GM19023 (cell line): ENCODE results near the gene MEOX2.

Experiments used
- ATAC-seq: cut with Tn5 transposase; IDR thresholded peaks from one replicate; pipeline ENCODE4 v1.9.1; 2021; ENCODE audit warnings: mild to moderate bottlenecking, moderate library complexity; ENCODE audit not compliant: unreplicated experiment

Gene MEOX2

GRCh38 chr7:15681631-15682030 is 4.9 kb downstream of the MEOX2 start:
- ATAC-seq: no peak

DNA sequence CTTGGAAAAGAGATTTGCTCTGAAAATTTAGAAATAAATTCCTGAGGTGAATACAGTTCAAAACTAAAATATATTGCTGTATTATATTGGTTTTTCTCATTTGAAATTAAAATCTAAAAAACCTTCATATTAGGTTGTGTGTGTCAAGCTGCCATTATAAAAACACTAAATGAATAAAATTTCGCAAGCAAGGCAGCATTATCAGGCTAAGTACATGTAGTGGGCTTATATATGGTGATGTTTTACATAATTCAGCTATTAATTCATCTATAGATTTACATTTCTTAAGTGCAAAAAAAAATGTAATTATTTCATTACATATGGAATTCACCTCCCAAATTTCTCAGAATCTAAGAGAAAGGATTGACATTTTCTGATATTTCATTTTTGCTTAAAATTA is 5.3 kb downstream of the MEOX2 start:
- no peak for ATAC-seq

- no peak for ATAC-seq
These were observed 6.0 kb downstream of the MEOX2 start for GRCh38 chr7:15680446-15680845.

DNA sequence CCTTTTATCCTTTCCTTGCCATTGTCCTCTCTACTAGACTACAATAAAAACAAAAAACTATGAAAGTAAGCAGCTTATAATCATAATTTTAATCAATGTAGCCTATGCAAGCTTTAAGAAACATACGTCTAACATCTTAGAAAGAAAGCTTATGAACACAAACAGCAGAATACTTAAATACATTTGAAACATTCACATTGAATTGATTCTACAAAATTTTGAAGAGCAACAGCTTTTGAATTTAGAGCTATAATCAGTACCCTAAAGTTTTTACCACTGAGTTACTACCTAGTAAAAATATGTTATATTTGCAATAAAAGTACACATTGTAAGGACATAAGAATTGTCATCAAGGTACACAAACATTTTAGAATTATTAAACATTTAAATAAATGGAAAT is 7.2 kb downstream of the MEOX2 start:
- no peak for ATAC-seq

DNA sequence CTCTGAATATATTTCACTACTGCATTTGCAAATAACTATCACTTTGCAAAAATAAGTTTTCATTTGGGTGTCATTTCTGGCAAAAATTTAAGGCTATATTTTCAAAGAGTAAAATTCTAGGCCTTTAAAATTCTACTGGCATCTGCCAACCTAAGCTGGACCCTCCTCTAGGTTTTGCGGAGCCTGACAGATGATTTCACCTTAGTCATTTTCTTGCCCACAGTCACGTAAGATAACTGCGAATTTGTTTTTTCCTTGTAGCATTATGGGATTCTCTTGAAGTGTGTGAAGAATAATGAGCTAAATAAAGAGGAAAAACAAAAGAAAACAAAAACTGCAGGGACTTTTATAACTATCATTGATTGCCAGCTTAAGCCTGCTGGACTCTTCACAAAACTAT is 7.8 kb downstream of the MEOX2 start:
- ATAC-seq: no peak

- ATAC-seq: no peak
These were observed 11.1 kb downstream of the MEOX2 start for GRCh38 chr7:15675379-15675778.

GRCh38 chr7:15674586-15674985 is 11.9 kb downstream of the MEOX2 start:
- ATAC-seq: no peak

DNA sequence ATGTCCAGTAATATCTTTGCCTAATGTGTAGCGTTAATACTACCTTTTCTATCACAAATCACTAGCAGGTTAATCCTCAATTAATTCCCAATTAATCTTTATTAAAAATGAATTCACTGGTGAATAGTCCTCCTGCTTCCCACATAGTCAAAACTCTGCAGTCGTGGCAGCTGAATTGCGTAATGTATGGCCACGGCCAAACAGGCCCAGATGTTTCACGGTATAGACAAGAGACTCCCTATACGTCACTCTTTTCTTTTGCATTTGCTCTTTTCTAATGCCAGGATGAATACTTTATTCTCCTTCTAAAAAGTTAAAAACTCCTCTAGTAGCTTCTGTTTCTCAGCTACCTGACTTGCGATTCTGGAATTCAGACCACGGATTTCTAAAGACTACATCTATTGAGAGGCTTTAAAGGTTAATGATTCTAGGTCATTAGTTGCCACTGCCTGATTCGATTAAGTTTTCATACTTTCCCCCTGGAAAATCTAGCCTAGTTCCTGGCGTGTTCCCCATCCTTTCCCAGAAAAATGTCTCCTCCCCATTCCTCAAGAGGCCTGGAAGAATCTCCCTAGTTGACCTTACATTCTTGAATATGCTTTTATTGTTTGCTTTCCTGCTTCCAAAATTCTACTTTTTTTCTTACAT is 16.9 kb downstream of the MEOX2 start:
- ATAC-seq: no peak

DNA sequence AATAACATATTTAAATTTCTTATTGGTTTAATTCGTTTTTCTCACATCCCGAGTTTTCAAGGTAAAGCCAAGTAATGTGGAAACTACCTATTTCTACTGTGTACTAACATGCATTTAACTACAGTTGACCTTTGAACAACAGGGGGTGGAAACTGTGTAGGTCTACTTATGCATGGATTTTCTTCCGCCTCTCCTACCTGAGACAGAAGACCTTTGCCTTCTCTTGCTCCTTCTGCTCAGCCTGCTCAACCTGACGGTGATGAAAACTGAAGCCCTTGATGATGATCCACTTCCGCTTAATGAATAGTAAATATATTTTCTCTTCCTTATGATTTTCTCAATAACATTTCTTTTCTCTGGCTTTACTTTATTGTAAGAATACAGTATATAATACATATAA is 18.5 kb downstream of the MEOX2 start:
- no peak for ATAC-seq

- ATAC-seq: no peak
These were observed 24.0 kb downstream of the MEOX2 start for GRCh38 chr7:15662451-15662850.

DNA sequence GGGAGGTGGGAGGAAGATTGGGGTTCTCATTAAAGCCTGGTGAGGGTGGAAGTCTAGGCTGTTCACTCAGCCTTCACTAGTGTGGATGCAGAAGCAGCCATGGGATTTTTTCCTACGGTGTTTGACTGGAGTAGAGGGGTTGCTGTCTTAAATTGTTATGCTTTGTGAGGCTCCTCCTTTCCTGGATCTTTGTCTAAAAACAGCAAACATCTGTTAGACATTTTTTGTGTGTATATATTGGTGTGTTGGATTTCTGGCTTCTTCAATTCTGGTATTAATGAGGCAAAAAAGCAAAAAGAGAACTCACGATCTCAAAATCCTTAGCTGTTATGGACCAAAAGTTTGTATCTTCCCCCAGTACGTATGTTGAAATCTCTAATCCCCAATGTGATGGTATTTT is 28.2 kb downstream of the MEOX2 start:
- ATAC-seq: no peak

DNA sequence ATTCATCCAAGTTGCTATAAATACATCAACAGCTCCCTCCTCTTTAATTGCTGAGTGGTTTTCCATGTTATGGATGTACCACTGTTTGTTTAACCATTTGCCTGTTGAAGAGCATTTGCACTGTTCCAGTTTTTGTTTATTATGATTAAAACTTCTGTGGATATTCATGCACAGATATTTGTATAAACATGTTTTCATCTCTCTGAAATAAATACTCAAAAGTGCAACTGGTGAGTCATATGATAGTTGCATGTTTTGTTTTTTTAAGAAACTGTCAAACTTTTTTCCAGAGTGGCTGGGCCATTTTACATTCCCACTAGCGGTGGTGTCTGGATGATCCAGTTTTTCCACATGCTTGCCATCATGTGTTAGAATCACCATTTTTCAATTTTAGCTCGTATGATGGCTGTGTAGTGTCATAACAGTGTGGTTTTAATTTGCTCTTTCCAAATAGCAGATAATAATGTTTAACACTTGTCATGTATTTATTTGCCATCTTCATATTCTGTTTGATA is 33.6 kb downstream of the MEOX2 start:
- ATAC-seq: no peak

DNA sequence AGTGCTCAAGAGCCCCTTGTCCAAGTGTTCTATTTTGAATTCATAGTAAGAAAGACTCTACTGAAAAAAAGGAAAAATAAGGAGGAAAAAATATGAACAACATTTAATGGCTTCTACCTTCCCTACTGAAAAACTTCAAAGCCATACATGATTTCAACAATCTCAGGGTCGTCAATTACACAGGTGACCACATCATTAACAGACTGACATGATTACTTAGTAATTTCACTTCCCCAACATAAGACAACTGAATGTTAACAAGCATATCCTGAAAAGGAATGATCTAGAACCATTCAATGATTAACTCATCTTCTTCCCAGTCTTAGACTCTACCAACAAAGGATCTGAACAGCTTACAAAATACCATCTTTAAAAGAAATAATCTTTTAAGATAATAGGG is 34.8 kb downstream of the MEOX2 start:
- no peak for ATAC-seq

DNA sequence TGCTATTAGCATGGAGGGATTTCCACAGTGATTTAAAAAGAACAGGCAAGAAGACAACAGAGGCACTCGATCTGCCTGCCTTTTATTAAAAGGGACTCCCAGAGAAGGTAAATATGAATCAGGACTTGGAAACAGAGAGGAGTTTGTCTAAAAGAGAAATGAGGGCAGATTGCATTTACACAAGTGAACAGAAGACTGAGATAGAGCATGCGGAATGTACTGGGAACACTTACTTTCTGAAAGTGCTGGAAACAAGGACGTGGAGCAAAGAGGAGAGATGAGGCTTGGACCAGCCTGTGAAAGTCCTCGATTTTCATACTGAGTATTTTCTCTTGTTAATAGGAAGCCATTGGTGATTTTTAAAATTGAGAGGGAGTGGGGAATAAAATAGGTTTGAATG is 35.7 kb downstream of the MEOX2 start:
- no peak for ATAC-seq

DNA sequence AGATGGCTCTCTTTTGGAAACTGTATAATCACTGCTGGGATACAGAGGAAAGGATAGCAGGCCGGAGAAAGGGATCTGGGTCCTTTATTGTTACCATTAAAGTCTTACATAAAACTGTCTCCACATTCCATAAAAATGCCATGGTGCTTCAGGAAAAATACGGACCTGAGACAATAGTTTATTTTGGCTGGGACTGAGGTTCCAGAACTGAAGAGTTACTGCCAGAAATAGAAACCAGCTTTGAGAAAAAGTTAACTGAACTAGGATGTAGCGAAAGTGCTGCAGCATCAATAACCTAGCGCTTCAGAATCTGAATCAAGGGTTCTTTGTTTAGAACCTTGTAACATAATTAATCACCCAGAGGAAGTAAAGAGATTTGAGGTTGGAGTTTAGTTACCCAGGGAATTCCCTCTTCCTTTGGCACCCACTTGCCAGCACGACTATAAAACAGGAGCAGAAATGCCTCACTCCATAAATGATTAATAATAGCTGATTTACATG is 38.0 kb downstream of the MEOX2 start:
- ATAC-seq: no peak

DNA sequence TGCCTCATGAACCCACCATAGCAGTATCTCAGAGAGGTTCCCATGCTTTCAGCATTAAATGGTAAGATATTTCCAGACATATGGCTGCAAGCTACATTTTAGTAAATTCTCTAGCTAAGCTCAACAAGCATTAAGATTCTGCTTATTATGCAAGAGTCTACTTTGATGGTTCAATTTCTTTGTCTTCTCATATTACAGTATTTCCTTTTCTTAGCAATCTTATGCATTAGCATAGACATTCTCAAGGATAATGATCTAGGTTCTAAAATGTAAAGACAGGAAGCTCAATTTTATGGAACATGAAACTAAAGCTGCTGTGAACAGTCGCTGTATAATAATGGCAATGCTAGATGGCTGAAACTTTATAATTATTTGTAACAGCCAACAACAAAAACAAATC is 39.2 kb downstream of the MEOX2 start:
- no peak for ATAC-seq

- ATAC-seq: no peak
These were observed 43.3 kb downstream of the MEOX2 start for GRCh38 chr7:15643000-15643705.

- ATAC-seq: no peak
These were observed 57.6 kb downstream of the MEOX2 start for GRCh38 chr7:15628876-15629275.

DNA sequence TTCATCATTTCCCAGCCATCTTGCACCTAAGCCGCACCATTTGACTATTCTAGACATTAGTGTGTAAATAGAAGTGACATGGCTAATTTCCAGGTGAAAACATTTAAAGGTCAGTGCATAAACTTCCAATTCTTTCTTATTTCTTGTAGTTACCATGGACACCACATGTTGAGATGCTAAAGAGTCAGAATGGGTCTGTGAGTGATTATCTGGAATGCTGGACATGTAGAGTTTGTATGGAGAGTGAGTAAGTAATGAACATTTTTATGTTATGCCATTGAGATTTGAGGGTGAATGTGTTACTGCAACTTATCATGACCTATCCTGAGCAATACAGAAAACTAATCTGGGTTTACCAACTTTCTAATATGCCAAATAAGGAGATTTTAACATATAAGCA is 60.4 kb downstream of the MEOX2 start:
- ATAC-seq: no peak

DNA sequence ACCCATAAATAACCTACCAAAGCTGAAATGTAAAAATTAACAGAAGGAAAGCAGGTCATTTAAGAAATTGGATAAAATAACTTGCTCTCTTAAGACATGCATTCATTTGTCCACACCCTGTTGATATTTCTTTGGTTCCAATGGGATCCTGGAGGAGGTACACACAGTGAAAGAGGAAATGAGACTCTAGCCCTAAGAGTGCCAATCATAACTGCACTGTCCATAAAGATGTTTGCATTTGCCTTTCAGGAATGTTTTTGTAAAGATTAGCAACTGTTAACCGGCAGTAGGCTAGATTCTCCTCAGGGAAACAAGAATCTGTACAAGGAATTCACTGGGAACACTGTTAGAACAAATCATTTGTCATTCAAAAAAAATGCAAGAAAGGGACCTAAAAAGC is 61.0 kb downstream of the MEOX2 start:
- no peak for ATAC-seq

DNA sequence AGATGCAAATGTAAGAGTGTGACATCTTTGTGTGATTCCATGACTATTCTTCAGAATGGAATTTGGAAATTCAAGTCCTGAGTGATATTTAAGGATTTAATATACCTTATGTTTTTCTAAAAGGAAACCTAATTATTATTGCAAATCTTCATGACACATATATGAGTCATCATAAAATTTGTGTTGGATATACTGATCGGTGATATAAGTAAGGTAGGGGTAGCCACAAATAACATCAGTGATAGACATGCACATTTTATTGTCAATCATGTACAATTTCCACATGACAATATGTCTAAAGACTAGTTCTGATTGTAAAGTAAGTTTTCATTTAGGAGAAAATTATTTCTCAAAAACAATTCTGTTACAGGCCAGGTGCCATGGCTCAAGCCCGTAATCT is 65.0 kb downstream of the MEOX2 start:
- no peak for ATAC-seq

DNA sequence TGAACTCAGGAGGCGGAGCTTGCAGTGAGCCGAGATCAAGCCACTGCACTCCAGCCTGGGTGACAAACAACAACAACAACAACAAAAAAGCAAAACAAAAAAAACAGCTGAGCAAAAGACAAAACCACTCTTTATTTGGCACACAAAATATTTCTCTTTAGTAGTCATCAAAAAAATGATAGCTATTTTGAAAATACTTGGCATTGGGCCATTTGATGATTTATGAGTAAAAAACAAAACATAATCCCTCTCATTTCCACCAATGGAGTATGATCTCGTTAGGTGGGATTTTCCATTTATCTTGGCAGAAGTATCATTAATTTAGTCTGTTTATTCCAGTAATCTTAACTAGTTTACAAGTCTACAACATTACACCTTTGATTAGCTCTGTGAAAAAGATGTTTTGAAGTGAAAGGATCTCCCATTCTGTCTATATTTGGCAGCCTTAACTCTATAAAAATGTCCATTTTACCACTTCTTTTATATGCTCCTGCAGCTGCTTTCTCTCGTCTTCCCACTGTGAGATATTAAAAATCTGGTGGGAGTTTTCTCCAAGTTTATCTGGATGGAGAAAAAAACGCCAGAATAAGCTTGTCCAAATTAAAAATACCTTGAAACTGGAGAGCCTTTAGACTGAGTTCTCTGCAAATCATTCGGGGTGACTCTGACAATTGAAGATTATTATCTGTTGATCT is 65.8 kb downstream of the MEOX2 start:
- ATAC-seq: no peak
